T-cell (primary cell): ENCODE data around the gene DNAAF6. TPM values are rescaled to one million over a fixed set of nuclear protein-coding genes. Genes with fewer than 3 reads are reported as not detected.

Source experiments
- ATAC-seq, 4 experiments: fragments of 200-7000 bp in 3 of 4; fragments of 150-1000 bp in 1 of 4; cut with Tn5 transposase; replicated peaks in 1 of 4; 1 replicate in 3 of 4; 2 replicates in 1 of 4; pipeline ENCODE4 v1.10.0; 2021; ENCODE audit warnings: moderate library complexity in 3 of 4, mild to moderate bottlenecking in 2 of 4, moderate number of reproducible peaks in 1 of 4
- CTCF ChIA-PET, 2 donors: fragments of 300-600 bp; sonication (Branson Sonifier 250); formaldehyde crosslinking; loops; one replicate each; lab custom pipeline; 2022; ENCODE audit warnings: antibody characterized with exemption in 2 of 2; lab: Charles Lee
- POLR2A ChIA-PET, 2 donors: fragments of 300-600 bp; sonication (Branson Sonifier 250); formaldehyde crosslinking; loops; one replicate each; lab custom pipeline; 2022; ENCODE audit warnings: antibody characterized with exemption in 2 of 2; lab: Charles Lee
- DNase-seq, 35 experiments: peaks; one replicate each; pipeline versions ENCODE4 v3.0.0 to v3.0.0-alpha.2; 2013 to 2023
- H3K27ac ChIP-seq: one replicate; pipeline ENCODE4 v1.5.1; 2013; ENCODE audit warnings: low read length
- H3K27me3 ChIP-seq, 2 experiments: replicated peaks in 1 of 2; 1 replicate in 1 of 2; 2 replicates in 1 of 2; pipeline versions ENCODE4 v1.6.1 to v1.7.0; 2013; ENCODE audit warnings: low read length in 1 of 2, mixed read lengths in 1 of 2; ENCODE audit not compliant: control insufficient read depth in 2 of 2, insufficient read depth in 2 of 2; ENCODE audit errors: extremely low read depth in 1 of 2
- H3K36me3 ChIP-seq, 2 donors: 1 replicate in 1 of 2; 2 replicates in 1 of 2; pipeline versions ENCODE4 v1.6.1 to v1.7.0; 2013; ENCODE audit warnings: low read length in 1 of 2; ENCODE audit not compliant: control insufficient read depth in 2 of 2, insufficient read depth in 1 of 2; ENCODE audit errors: extremely low read depth in 1 of 2
- H3K4me1 ChIP-seq, 2 experiments: 1 replicate in 1 of 2; 2 replicates in 1 of 2; pipeline versions ENCODE4 v1.6.1 to v1.7.0; 2013; ENCODE audit warnings: low read length in 2 of 2, mixed read lengths in 1 of 2; ENCODE audit not compliant: insufficient read depth in 2 of 2, control insufficient read depth in 1 of 2; ENCODE audit errors: extremely low read depth in 1 of 2
- H3K4me3 ChIP-seq, 2 donors: 1 replicate in 1 of 2; 2 replicates in 1 of 2; pipeline versions ENCODE4 v1.5.1 to v1.7.0; 2013; ENCODE audit warnings: mild to moderate bottlenecking in 2 of 2, low read length in 1 of 2, moderate library complexity in 1 of 2; ENCODE audit not compliant: control insufficient read depth in 1 of 2; ENCODE audit errors: extremely low read depth in 1 of 2
- H3K9me3 ChIP-seq: 2 replicates; pipeline ENCODE4 v1.7.0; 2013
- H3K27ac Mint-ChIP-seq, 2 donors: one replicate each; pipeline ENCODE4 v1.8.0; 2020 to 2021; ENCODE audit warnings: mild to moderate bottlenecking in 2 of 2, mixed read lengths in 2 of 2
- H3K27me3 Mint-ChIP-seq, 2 donors: one replicate each; pipeline ENCODE4 v1.8.0; 2021 to 2022; ENCODE audit warnings: mixed read lengths in 2 of 2
- H3K36me3 Mint-ChIP-seq: one replicate; pipeline ENCODE4 v1.8.0; 2021; ENCODE audit warnings: mixed read lengths
- H3K4me1 Mint-ChIP-seq, 3 donors: one replicate each; pipeline ENCODE4 v1.8.0; 2020 to 2022; ENCODE audit warnings: mixed read lengths in 3 of 3, mild to moderate bottlenecking in 1 of 3
- H3K4me3 Mint-ChIP-seq, 3 donors: one replicate each; pipeline ENCODE4 v1.8.0; 2020 to 2022; ENCODE audit warnings: mild to moderate bottlenecking in 3 of 3, mixed read lengths in 3 of 3, moderate library complexity in 3 of 3
- H3K9me3 Mint-ChIP-seq, 3 donors: one replicate each; pipeline ENCODE4 v1.8.0; 2020 to 2022; ENCODE audit warnings: mixed read lengths in 3 of 3
- WGBS: methylation state at CpG from one replicate; pipeline ENCODE4 v1.1.5; 2013; ENCODE audit warnings: missing lambda C conversion rate; ENCODE audit not compliant: insufficient coverage; 5-methylcytosine and 5-hydroxymethylcytosine counted together
- total RNA-seq, 35 experiments: library from RNA in 6 of 35; stranded (reverse) in 6 of 35; fragments of 120-200 nt in 1 of 35; gene quantifications; one replicate each; pipeline versions ENCODE4 v1.2.1 to v1.2.4 and lab custom pipeline; 2013 to 2026

DNAAF6 gene
- total RNA-seq, 5 donors from 2014 or later (not counting 1 experiment from before 2014, with no cell fraction given): not detected

DNA sequence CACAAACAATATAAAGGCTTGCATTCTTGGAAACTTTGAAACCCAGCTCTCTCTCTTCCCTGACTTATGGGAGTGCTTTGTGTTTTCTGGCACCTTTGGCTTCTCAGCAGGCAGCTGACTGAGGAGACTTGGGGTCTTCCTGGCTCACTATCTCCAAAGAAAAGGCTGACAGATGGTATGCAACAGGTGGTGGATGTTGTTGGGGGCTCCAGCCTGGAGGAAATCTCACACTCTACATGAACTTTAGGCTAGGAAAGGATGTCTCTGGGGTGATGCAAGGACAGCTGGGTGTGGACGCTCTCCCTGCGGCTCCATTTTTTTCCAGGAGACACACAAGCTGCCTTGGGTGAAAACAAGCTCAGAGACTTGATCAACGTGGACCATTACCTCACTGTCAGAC, 67.4 kb downstream of the DNAAF6 start:
- no CpG with 5 or more reads among the region's 3 CpGs for WGBS
- peaks cover 16 to 27% of the 10 kb centered on the region in 2 donors for H3K27me3 Mint-ChIP-seq

DNA sequence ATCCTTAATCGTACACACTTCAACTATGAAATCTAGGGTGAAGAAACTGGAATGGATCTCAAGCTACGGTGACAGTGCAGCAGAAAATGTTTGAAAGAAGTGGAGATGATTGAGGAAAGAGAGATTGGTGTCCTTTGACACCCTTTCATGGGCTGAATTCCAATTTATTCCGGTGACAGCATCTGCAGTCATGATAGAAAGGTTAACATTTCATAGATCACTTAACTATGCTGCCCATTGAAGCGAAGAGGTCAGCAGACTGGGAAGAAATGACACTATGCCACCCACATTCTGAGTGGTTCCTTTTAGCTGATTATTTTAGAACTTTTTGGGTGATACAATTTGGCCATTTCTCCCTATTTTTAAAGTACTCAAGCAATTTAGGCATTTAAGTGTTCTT, 82.3 kb downstream of the DNAAF6 start:
- no peak overlapping the region for H3K4me3 Mint-ChIP-seq
- Histone ChIP-seq H3K9me3 (no peaks in the 10 kb centered on the region), H3K36me3 (no peaks in the 10 kb centered on the region), H3K4me3 (no peak overlapping the region), H3K4me1 (no peaks in the 10 kb centered on the region), H3K27ac (no peak overlapping the region), H3K27me3 (no peaks in the 10 kb centered on the region)
- ChIA-PET POLR2A (no interaction called here), CTCF (interaction anchor here in 1 of 2 donors (0.6 kb wide), 1 partner anchor 13 kb away, joined by 3 read pairs; no protein-coding TSS in a partner anchor)
- no CpG with 5 or more reads among the region's 4 CpGs for WGBS
- peaks cover 3 to 33% of the 10 kb centered on the region in 2 donors for H3K27me3 Mint-ChIP-seq
- H3K36me3 Mint-ChIP-seq: no peaks in the 10 kb centered on the region
- DNase-seq: no peak
- H3K4me1 Mint-ChIP-seq: no peaks in the 10 kb centered on the region
- H3K27ac Mint-ChIP-seq: no peak overlapping the region
- ATAC-seq: no peak
- H3K9me3 Mint-ChIP-seq: no peaks in the 10 kb centered on the region

More for the DNA sequence above, 67.4 kb downstream of the DNAAF6 start:
- no peak overlapping the region for H3K4me3 ChIP-seq
- H3K27me3 ChIP-seq: peaks cover 0 to 20% of the 10 kb centered on the region in 2 experiments
- peaks cover 0 to 3% of the 10 kb centered on the region in 2 experiments for H3K4me1 ChIP-seq
- CTCF ChIA-PET: no interaction called here
- H3K36me3 ChIP-seq: no peaks in the 10 kb centered on the region
- ATAC-seq: no peak
- H3K4me1 Mint-ChIP-seq: peaks cover 0 to 6% (median 6%) of the 10 kb centered on the region in 3 donors
- H3K4me3 Mint-ChIP-seq: no peak overlapping the region
- DNase-seq: no peak
- H3K36me3 Mint-ChIP-seq: no peaks in the 10 kb centered on the region
- POLR2A ChIA-PET: no interaction called here
- no peak overlapping the region for H3K27ac ChIP-seq
- no peaks in the 10 kb centered on the region for H3K9me3 ChIP-seq
- no peaks in the 10 kb centered on the region for H3K9me3 Mint-ChIP-seq
- H3K27ac Mint-ChIP-seq: no peak overlapping the region

DNA sequence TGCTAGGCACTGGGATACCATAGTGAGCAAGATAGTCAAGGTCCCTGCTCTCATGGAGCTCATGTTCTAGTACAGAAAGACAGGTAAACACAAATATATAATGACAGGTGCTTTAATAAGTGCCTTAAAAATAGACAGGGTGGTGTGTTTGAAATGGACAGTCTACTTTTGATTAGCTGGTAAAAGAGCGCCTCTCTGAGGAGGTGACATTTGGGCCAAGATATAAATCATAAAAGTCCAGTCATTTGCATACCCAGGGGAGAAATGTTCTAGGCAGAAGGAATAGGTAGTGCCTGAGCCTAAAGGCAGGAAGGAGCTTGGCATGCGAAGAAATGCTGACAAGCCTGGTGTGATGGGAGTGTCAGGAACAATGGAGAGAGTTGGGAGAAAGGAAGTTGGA, 83.6 kb downstream of the DNAAF6 start:
- no peaks in the 10 kb centered on the region for H3K36me3 ChIP-seq
- Mint-ChIP-seq H3K4me1 (no peaks in the 10 kb centered on the region), H3K4me3 (no peak overlapping the region), H3K27ac (no peak overlapping the region), H3K27me3 (peaks cover 3 to 33% of the 10 kb centered on the region in 2 donors), H3K36me3 (no peaks in the 10 kb centered on the region), H3K9me3 (no peaks in the 10 kb centered on the region)
- no peaks in the 10 kb centered on the region for H3K27me3 ChIP-seq
- H3K4me3 ChIP-seq: no peak overlapping the region
- POLR2A ChIA-PET: no interaction called here
- CTCF ChIA-PET: no interaction called here
- no peaks in the 10 kb centered on the region for H3K9me3 ChIP-seq
- no CpG with 5 or more reads among the region's 2 CpGs for WGBS
- no peaks in the 10 kb centered on the region for H3K4me1 ChIP-seq
- ATAC-seq (no peak), DNase-seq (no peak)
- no peak overlapping the region for H3K27ac ChIP-seq

DNA sequence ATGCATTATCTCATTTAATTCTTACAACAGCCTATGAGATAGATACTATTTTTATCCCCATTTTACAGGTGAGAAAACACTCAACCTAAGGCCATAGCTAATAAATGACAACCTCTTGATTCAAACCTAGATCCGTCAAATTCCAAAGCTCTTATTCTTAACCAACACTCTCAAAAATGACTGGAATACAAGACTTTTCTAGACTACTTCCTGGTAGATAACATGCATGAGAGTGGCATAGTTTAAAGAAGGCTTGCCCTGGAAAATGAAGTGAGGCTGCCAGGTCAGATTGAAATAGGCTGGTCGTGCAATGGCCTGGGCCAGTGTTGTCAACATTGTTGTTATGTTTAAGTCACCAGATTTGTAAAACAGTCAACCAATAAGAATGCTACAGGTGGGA, 86.6 kb downstream of the DNAAF6 start:
- no peak overlapping the region for H3K27ac Mint-ChIP-seq

More for the DNA sequence above, 86.6 kb downstream of the DNAAF6 start:
- Histone ChIP-seq H3K27ac (no peak overlapping the region), H3K4me1 (no peaks in the 10 kb centered on the region), H3K27me3 (no peaks in the 10 kb centered on the region), H3K4me3 (no peak overlapping the region), H3K36me3 (no peaks in the 10 kb centered on the region), H3K9me3 (no peaks in the 10 kb centered on the region)
- ATAC-seq: no peak
- 43% methylated on average over 1 of the region's 2 CpGs for WGBS
- CTCF ChIA-PET: no interaction called here
- POLR2A ChIA-PET: no interaction called here
- Mint-ChIP-seq H3K4me1 (no peaks in the 10 kb centered on the region), H3K36me3 (no peaks in the 10 kb centered on the region), H3K27me3 (peaks cover 3 to 41% of the 10 kb centered on the region in 2 donors), H3K4me3 (no peak overlapping the region), H3K9me3 (no peaks in the 10 kb centered on the region)
- no peak for DNase-seq

Other genes starting within 250 kb of the DNAAF6 start
- 10 to 100 TPM in 3 of 5 donors, 1 to 10 TPM in 2; 8.8 to 12.1 (median 10.2) TPM for gene MORC4, start 206.4 kb upstream of the DNAAF6 start, total RNA-seq
- gene RBM41, start 87.8 kb upstream of the DNAAF6 start, total RNA-seq: 10 to 100 TPM; 13.4 to 26.2 (median 18.9) TPM
- 1 to 10 TPM in 4 of 5 donors, under 1 TPM in 1; 0.26 to 4.0 (median 3.7) TPM for gene NUP62CL, start 178 bp upstream of the DNAAF6 start, total RNA-seq
- 1 to 10 TPM in 2 of 5 donors, under 1 TPM in 3; 0.12 to 1.6 (median 0.86) TPM for gene FRMPD3, start 243.0 kb downstream of the DNAAF6 start, total RNA-seq